ENCODE results near the gene ITPK1.

GRCh38 chr14:92945544-92945943 is 170.2 kb downstream of the ITPK1 start:
- TF ChIP-seq CTCF (IDR thresholded peaks at IDR 0.05; ENCODE audit: low read depth, low read length): no peak
- no peak for TF ChIP-seq EZH2phosphoT487 (IDR thresholded peaks at IDR 0.05; ENCODE audit: low read depth)
